Thoracic aorta (tissue), 2 donors: ENCODE data around the gene PIGU. TPM values are rescaled to one million over a fixed set of nuclear protein-coding genes. Genes with fewer than 3 reads are reported as not detected.

Experiments used
- ATAC-seq: fragments of 150-250 bp; one replicate; pipeline ENCODE4 v1.8.0; 2017; ENCODE audit warnings: low read depth; ENCODE audit not compliant: insufficient number of reproducible peaks, low FRiP score
- DNase-seq: peaks from one replicate; pipeline ENCODE4 v3.0.0-alpha.2; 2020; ENCODE audit warnings: low spot score
- H3K27ac ChIP-seq, 2 donors: fragments of 200-600 bp; sonication (generic); 1 replicate in 1 of 2; 2 replicates in 1 of 2; pipeline ENCODE4 v1.5.1; 2016; ENCODE audit warnings: mild to moderate bottlenecking in 2 of 2, moderate library complexity in 2 of 2
- H3K27me3 ChIP-seq: fragments of 200-600 bp; sonication (generic); replicated peaks from 2 replicates; pipeline ENCODE4 v1.6.0; 2016; ENCODE audit warnings: mild to moderate bottlenecking; ENCODE audit not compliant: insufficient read depth
- H3K36me3 ChIP-seq: fragments of 200-600 bp; sonication (generic); one replicate; pipeline ENCODE4 v1.5.1; 2016
- H3K4me1 ChIP-seq, 2 donors: fragments of 200-600 bp; sonication (generic); 1 replicate in 1 of 2; 2 replicates in 1 of 2; pipeline versions ENCODE4 v1.5.1 to v1.6.0; 2016; ENCODE audit warnings: low read depth in 2 of 2, mild to moderate bottlenecking in 1 of 2; ENCODE audit not compliant: control insufficient read depth in 1 of 2
- H3K4me3 ChIP-seq: fragments of 200-600 bp; sonication (generic); 2 replicates; pipeline ENCODE4 v1.5.1; 2016; ENCODE audit warnings: mild to moderate bottlenecking
- H3K9me3 ChIP-seq: fragments of 200-600 bp; sonication (generic); 2 replicates; pipeline ENCODE4 v1.5.1; 2016
- CTCF ChIP-seq: fragments of 200-600 bp; sonication (generic); IDR thresholded peaks from one replicate; pipeline ENCODE4 v1.5.1; 2019; ENCODE audit warnings: antibody characterized with exemption
- total RNA-seq, 2 donors: library from RNA; depleted of rRNA; stranded (reverse); fragments of >200 nt; gene quantifications; one replicate each; pipeline versions ENCODE4 v1.1.0 to v1.2.3, GENCODE V29; 2016

The PIGU gene
- total RNA-seq, 2 donors from 2014 or later, result 10.2 to 10.4 TPM

DNA sequence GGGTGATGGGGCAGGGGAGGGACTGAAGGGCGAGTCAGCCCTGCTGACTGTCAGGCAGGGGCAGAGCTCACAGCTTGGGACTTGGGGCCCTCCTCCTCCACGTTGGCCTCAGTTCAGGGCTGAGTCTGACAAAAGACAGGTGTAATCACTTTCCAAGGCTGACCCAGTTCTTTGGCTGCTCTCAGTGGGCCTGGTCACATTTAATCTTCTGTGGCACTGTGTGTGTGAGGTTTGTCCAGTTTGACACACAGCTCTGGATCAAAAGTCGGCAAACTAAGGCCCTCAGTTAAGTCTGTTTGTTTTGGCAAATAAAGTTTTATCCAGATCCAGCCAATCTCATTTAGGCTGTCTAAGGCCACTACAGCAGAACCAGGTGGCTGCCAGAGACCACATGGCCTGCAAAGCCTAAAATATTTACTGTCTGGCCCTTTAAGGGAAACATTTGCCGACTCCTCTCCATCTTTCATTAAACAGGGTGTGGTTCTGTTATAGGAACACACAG, 123.5 kb downstream of the PIGU start:
- no peaks in the 10 kb centered on the region for H3K9me3 ChIP-seq
- no peaks in the 10 kb centered on the region for H3K27me3 ChIP-seq
- TF ChIP-seq CTCF, result no peak
- H3K4me3 ChIP-seq, result no peak overlapping the region
- no peaks in the 10 kb centered on the region for H3K36me3 ChIP-seq
- DNase-seq (no peak), ATAC-seq (no peak)
- H3K27ac ChIP-seq, result no peak overlapping the region
- peaks cover 0 to 15% of the 10 kb centered on the region in 2 donors for H3K4me1 ChIP-seq

GRCh38 chr20:34552569-34552968, 124.3 kb downstream of the PIGU start:
- no peaks in the 10 kb centered on the region for H3K36me3 ChIP-seq
- peaks cover 0 to 13% of the 10 kb centered on the region in 2 donors for H3K4me1 ChIP-seq
- ATAC-seq (no peak), DNase-seq (no peak)
- no peaks in the 10 kb centered on the region for H3K27me3 ChIP-seq
- H3K9me3 ChIP-seq, result no peaks in the 10 kb centered on the region
- no peak for TF ChIP-seq CTCF
- H3K4me3 ChIP-seq, result no peak overlapping the region
- H3K27ac ChIP-seq, result no peak overlapping the region

DNA sequence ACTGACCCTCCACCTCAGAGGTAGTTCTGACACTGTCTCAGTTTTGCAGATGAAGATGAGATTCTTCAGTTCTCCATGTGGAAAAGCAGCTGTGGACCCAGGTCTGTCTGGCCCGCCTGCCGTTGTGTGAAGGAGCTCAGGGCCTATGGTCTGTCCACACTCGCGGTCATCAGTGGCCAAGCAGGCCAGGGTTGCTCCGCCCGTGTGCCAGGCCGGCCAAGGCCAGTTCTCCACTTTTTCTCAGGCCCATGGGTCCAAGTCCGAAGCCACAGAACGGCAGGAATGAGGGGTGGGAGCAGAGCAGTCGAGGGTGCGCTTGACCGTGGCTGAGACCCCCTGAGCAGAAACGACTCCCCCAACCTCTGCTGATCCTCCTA, 127.0 kb downstream of the PIGU start:
- no peaks in the 10 kb centered on the region for H3K36me3 ChIP-seq
- ATAC-seq (no peak), DNase-seq (no peak)
- no peak overlapping the region for H3K27ac ChIP-seq
- H3K4me1 ChIP-seq, result peaks cover 0 to 9% of the 10 kb centered on the region in 2 donors
- no peak overlapping the region for H3K4me3 ChIP-seq
- no peaks in the 10 kb centered on the region for H3K9me3 ChIP-seq
- no peak for TF ChIP-seq CTCF
- no peaks in the 10 kb centered on the region for H3K27me3 ChIP-seq

DNA sequence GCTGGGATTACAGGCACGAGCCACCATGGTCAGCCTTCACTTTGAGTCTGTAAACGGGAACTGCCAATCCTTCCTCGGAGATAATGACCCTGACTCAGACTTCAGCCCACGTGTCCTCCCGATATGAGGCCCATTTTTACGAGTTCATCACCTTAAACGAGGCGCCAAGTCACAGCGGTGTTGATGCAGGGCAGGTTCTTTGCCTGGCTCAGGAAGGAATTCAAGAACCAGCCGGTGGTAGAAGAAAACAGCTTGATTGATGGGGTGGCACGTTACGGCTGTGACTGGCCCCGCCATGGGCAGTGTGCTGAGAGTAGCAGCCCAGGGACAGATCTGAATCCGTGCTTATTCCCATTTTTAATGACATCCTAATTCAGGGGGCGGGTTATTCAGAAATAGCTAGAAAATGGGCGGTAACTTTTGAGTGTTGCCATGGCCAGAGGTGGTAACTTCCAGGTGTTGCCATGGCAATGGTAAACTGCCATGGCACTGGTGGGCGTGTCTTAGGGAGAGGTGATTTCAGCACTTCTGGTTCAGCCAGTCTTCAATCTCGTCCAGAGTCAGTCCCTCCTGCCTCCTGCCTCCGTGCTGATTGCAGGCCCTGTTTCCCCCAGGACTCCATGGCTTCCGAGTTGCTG, 127.5 kb downstream of the PIGU start:
- DNase-seq, result no peak
- no peaks in the 10 kb centered on the region for H3K9me3 ChIP-seq
- peaks cover 0 to 9% of the 10 kb centered on the region in 2 donors for H3K4me1 ChIP-seq
- H3K36me3 ChIP-seq, result no peaks in the 10 kb centered on the region
- no peak overlapping the region for H3K4me3 ChIP-seq
- TF ChIP-seq CTCF, result no peak
- no peak overlapping the region for H3K27ac ChIP-seq
- no peaks in the 10 kb centered on the region for H3K27me3 ChIP-seq
- no peak for ATAC-seq

DNA sequence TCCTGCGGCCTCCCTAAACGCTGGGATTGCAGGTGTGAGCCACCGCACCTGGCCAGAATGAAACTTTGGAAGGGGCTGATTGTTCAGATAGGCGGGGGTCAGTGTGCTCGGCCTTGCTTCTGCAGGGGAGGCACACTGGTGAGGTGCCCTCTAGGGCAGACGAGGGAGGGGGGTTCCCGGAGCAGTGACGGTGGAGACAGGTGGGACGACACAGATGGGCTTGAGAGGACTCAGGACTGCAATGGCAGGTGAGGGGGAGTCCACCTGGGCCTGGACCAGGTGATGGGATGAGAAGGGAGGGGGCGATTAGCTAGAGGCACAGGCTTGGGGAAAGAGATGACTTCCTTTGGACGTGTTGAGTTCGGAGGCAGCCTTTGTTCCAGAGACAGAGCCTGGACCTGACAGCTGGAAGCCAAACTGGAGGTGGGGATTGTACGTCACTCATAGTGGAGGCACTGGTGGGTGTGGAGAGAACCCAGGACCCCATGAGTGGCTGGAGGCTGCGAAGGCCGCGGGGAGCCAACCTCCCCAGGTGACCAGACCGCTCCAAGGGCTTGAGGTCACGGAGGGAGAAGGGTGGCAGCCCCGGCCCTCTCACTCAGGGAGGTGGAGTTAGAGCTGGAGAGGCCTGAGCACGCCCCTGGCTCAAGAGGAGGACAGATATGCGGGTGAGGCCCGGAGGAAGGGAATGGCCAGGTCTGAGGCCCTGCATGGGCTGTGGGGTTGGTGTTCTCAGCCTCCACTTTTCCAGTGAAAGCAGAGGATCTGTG, 128.9 kb downstream of the PIGU start:
- Histone ChIP-seq H3K4me1 (no peaks in the 10 kb centered on the region), H3K9me3 (no peaks in the 10 kb centered on the region), H3K4me3 (no peak overlapping the region), H3K27ac (no peak overlapping the region), H3K36me3 (no peaks in the 10 kb centered on the region), H3K27me3 (no peaks in the 10 kb centered on the region)
- TF ChIP-seq CTCF, result no peak
- DNase-seq (no peak), ATAC-seq (no peak)
